ENCODE data around the gene ZNF280D.

GRCh38 chr15:56759450-56759845, 26.1 kb upstream of the ZNF280D start:
- no peak for TF ChIP-seq CTCF (IDR thresholded peaks at IDR 0.05)
- no peak for TF ChIP-seq POLR2A (IDR thresholded peaks at IDR 0.05)
